BE2C (cell line): ENCODE data around the gene NGEF.

Source experiments
- DNase-seq: peaks from one replicate; pipeline ENCODE4 v3.0.0-alpha.2; 2020
- H3K27me3 ChIP-seq: fragments of 250-450 bp; sonication (Bioruptor Pico); 2 replicates; pipeline ENCODE4 v1.5.1; 2020; ENCODE audit warnings: mild to moderate bottlenecking
- H3K36me3 ChIP-seq: fragments of 250-450 bp; sonication (Bioruptor Pico); 2 replicates; pipeline ENCODE4 v1.5.1; 2020; ENCODE audit warnings: mild to moderate bottlenecking
- H3K4me1 ChIP-seq: fragments of 250-450 bp; sonication (Bioruptor Pico); 2 replicates; pipeline ENCODE4 v1.5.1; 2020
- H3K4me3 ChIP-seq: 2 replicates; pipeline ENCODE4 v1.5.1; 2011; ENCODE audit warnings: low read depth, low read length
- H3K9me3 ChIP-seq: fragments of 250-450 bp; sonication (Bioruptor Pico); 2 replicates; pipeline ENCODE4 v1.5.1; 2020
- CTCF ChIP-seq: IDR thresholded peaks from 2 replicates; pipeline ENCODE4 v1.5.1; 2012; ENCODE audit warnings: mild to moderate bottlenecking, low read depth, low read length

Gene NGEF

DNA sequence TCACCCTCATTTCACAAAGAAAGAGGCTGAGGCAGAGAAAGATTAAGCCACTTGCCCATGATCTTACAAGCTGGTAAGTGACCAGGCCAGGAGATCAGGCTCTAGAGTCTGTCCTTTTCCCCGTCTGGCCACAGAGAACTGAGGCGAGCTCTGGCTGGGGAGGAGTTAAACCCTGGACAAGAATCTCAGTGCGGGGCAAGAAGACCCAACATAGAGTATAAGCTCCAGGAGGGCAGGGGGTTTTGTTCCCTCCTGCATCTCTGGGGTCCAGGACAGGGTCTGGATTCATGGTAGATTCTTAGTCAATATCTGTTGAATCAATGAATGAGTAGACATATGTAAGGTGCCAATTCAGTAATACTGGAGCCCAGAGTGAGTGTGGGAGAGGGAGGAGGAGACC, 34.1 kb upstream of the NGEF start:
- Histone ChIP-seq H3K4me3 (no peak overlapping the region), H3K9me3 (no peaks in the 10 kb centered on the region), H3K4me1 (no peaks in the 10 kb centered on the region), H3K36me3 (no peaks in the 10 kb centered on the region), H3K27me3 (peaks cover 14% of the 10 kb centered on the region)
- DNase-seq, result no peak
- TF ChIP-seq CTCF, result no peak

- DNase-seq, result no peak
- H3K4me1 ChIP-seq, result no peaks in the 10 kb centered on the region
- H3K27me3 ChIP-seq, result peaks cover 14% of the 10 kb centered on the region
- no peak overlapping the region for H3K4me3 ChIP-seq
- no peaks in the 10 kb centered on the region for H3K36me3 ChIP-seq
- H3K9me3 ChIP-seq, result no peaks in the 10 kb centered on the region
- TF ChIP-seq CTCF, result no peak
Observed at GRCh38 chr2:233044974-233045605, 32.0 kb upstream of the NGEF start.

DNA sequence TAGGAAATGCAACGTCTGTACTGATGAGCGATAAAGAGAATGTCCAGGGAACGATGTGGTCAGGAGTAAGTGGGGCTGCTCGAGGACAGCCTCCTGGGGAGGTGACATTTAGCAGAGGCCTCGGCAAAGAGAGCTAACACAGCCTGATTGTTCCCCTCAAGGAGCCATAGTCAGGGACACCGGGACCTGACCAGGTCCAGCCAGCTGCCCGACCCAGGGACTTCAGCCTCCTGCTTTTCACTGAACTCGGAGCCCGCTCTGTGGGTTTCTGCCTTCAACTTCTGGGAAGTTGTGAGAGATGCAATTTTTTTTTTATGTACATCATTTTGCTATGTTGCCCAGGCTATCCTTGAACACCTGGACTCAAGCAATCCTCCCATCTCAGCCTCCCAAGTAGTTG, 29.5 kb upstream of the NGEF start:
- DNase-seq, result no peak
- H3K36me3 ChIP-seq, result no peaks in the 10 kb centered on the region

DNA sequence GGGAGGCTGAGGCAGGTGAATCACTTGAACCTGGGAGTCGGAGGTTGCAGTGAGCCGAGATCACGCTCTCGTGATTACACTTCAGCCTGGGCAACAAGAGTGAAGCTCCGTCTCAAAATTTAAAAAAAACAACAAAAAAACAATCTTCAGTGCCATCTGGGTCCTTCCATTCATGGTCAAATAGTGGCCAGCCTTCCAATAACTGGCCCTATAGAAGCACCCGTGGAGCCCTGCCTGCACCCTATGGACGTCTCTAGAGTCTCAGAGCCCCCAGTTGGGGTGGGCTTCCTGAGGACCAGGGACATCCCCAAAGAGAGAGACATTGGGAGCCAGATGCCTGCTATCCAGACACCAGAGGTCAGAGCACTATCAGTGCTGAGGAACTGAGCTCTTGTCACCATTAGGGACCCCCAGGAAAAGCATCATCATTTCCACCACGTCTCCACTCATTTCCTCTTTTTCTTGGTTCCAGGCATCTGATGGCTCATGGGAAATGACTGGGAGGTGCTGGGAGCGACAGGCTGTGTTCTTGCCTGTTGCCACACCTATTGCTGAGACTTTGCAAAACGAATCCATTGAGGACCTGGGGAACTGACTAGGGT, 28.8 kb upstream of the NGEF start:
- H3K4me1 ChIP-seq, result no peaks in the 10 kb centered on the region
- H3K9me3 ChIP-seq, result no peaks in the 10 kb centered on the region
- no peak for TF ChIP-seq CTCF
- H3K27me3 ChIP-seq, result peaks cover 11% of the 10 kb centered on the region
- no peaks in the 10 kb centered on the region for H3K36me3 ChIP-seq
- H3K4me3 ChIP-seq, result no peak overlapping the region
- no peak for DNase-seq

More for the DNA sequence above, 29.5 kb upstream of the NGEF start:
- Histone ChIP-seq H3K27me3 (peaks cover 11% of the 10 kb centered on the region), H3K4me3 (no peak overlapping the region), H3K4me1 (no peaks in the 10 kb centered on the region), H3K9me3 (no peaks in the 10 kb centered on the region)
- TF ChIP-seq CTCF, result no peak

- TF ChIP-seq CTCF, result no peak
- no peak for DNase-seq
- H3K9me3 ChIP-seq, result no peaks in the 10 kb centered on the region; the same call in 1 of the 2 replicates
- no peak overlapping the region for H3K4me3 ChIP-seq
- H3K27me3 ChIP-seq, result peaks cover 11% of the 10 kb centered on the region
- H3K36me3 ChIP-seq, result no peaks in the 10 kb centered on the region
- H3K4me1 ChIP-seq, result no peaks in the 10 kb centered on the region
Observed at GRCh38 chr2:233040571-233040970, 27.5 kb upstream of the NGEF start.

DNA sequence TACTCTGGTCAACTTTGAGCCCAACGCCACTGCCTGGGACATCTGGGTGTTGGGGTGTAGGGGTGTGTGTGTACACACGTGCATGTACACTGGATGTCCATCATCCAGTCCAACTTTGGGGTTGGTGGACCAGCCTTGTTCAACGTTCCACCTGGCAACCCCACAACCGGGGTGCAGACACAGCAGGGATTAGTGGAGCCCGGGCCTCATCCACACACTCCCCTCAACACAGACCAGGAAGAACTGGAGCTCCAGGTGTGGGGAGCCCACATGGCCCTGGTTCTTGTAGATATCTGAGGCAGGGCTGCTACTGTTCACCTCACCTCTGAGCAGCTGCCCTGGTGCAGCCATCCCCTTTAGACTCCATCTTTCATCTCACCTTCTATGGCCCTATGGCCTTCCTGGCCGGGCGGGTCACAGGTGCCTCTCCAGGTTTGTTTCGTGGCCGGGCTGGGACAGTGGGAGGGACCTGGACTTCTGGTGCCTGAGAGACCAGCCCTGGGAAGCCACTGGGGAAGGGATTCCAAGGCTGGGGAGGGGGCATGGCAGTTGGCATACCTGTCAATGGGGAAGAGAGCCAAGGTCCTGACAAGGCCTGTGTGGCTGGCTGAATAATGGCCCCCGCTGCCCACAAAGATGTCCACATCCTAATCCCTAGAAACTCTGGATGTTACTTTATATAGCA, 26.9 kb upstream of the NGEF start:
- no peaks in the 10 kb centered on the region; the same call in 1 of the 2 replicates for H3K9me3 ChIP-seq
- peaks cover 5% of the 10 kb centered on the region for H3K27me3 ChIP-seq
- no peaks in the 10 kb centered on the region for H3K36me3 ChIP-seq
- H3K4me3 ChIP-seq, result no peak overlapping the region
- no peaks in the 10 kb centered on the region for H3K4me1 ChIP-seq
- TF ChIP-seq CTCF, result no peak
- no peak for DNase-seq
